Esophagus squamous epithelium (tissue), 5 donors: ENCODE results near the gene DNAJC17. TPM values are rescaled to one million over a fixed set of nuclear protein-coding genes. Genes with fewer than 3 reads are reported as not detected.

Experiments
- DNase-seq: peaks from one replicate; lab custom pipeline; 2025; lab: John Stamatoyannopoulos, UW
- H3K27ac ChIP-seq, 4 donors: fragments of 200-600 bp; sonication (generic); one replicate each; pipeline ENCODE4 v1.5.1; 2016 to 2019; ENCODE audit warnings: mild to moderate bottlenecking in 1 of 4
- H3K27me3 ChIP-seq, 4 donors: fragments of 200-600 bp; sonication (generic); 1 replicate in 3 of 4; 2 replicates in 1 of 4; pipeline versions ENCODE4 v1.5.1 to v1.6.0; 2017 to 2021; ENCODE audit warnings: antibody characterized with exemption in 1 of 4
- H3K36me3 ChIP-seq, 3 donors: fragments of 200-600 bp; sonication (generic); one replicate each; pipeline ENCODE4 v1.5.1; 2016 to 2019
- H3K4me1 ChIP-seq, 3 donors: fragments of 200-600 bp; sonication (generic); one replicate each; pipeline ENCODE4 v1.5.1; 2017 to 2019
- H3K4me3 ChIP-seq, 4 donors: fragments of 200-600 bp; sonication (generic); 1 replicate in 3 of 4; 2 replicates in 1 of 4; pipeline ENCODE4 v1.5.1; 2016 to 2019; ENCODE audit warnings: mild to moderate bottlenecking in 2 of 4, moderate library complexity in 1 of 4
- H3K9me3 ChIP-seq, 3 donors: fragments of 200-600 bp; sonication (generic); one replicate each; pipeline ENCODE4 v1.5.1; 2016 to 2019
- CTCF ChIP-seq, 6 experiments: fragments of 450-650 bp in 4 of 6; fragments of 200-600 bp in 2 of 6; sonication (generic) in 2 of 6; IDR thresholded peaks; one replicate each; pipeline ENCODE4 v1.5.1; 2016 to 2019; ENCODE audit warnings: antibody characterized with exemption in 6 of 6, mild to moderate bottlenecking in 4 of 6, moderate library complexity in 4 of 6
- POLR2A ChIP-seq, 4 donors: fragments of 450-650 bp; IDR thresholded peaks; one replicate each; pipeline ENCODE4 v1.6.1; 2017; ENCODE audit warnings: antibody characterized with exemption in 4 of 4, mild to moderate bottlenecking in 4 of 4, moderate library complexity in 3 of 4
- WGBS, 2 donors: methylation state at CpG; one replicate each; pipeline ENCODE4 v1.1.5; 2018; 5-methylcytosine and 5-hydroxymethylcytosine counted together
- intact Hi-C: fragments of 100-400 bp; cut with DNase I; formaldehyde crosslinking; loops from one replicate; pipeline ENCODE4 v1.15.0; 2022
- total RNA-seq, 4 donors: library from RNA; depleted of rRNA; stranded (reverse); fragments of >200 nt; gene quantifications; one replicate each; pipeline ENCODE4 v1.1.0, GENCODE V29; 2016
- donor health status: DM: yes; HTN: yes; CAD: no.

DNAJC17 gene
- total RNA-seq, 4 donors from 2014 or later = 13.9 to 24.0 (median 19.2) TPM

- no peak overlapping the region for H3K27ac ChIP-seq
Observed at GRCh38 chr15:40731034-40731433, 76.2 kb downstream of the DNAJC17 start.

GRCh38 chr15:40723919-40724318 is 83.4 kb downstream of the DNAJC17 start:
- no peak for TF ChIP-seq POLR2A (IDR thresholded peaks at IDR 0.05)
- no peak for TF ChIP-seq CTCF (IDR thresholded peaks at IDR 0.05)
- Histone ChIP-seq H3K4me1 (no peaks in the 10 kb centered on the region), H3K4me3 (no peak overlapping the region), H3K36me3 (no peaks in the 10 kb centered on the region), H3K27ac (no peak overlapping the region), H3K27me3 (no peaks in the 10 kb centered on the region), H3K9me3 (no peaks in the 10 kb centered on the region)
- DNase-seq = no peak
- WGBS, 2 donors = 42 to 43% methylated on average over 2 of the region's 2 CpGs
- intact Hi-C loops = no loop called here

More at GRCh38 chr15:40731034-40731433, 76.2 kb downstream of the DNAJC17 start:
- intact Hi-C loops = no loop called here
- Histone ChIP-seq H3K4me1 (no peaks in the 10 kb centered on the region), H3K4me3 (no peak overlapping the region), H3K36me3 (peaks cover 0 to 60% (median 22%) of the 10 kb centered on the region in 3 donors), H3K9me3 (no peaks in the 10 kb centered on the region), H3K27me3 (no peaks in the 10 kb centered on the region)
- no peak for DNase-seq
- TF ChIP-seq CTCF (IDR thresholded peaks at IDR 0.05) (no peak), POLR2A (IDR thresholded peaks at IDR 0.05) (no peak)
- 69 to 93% methylated on average over 3 of the region's 3 CpGs for WGBS, 2 donors

GRCh38 chr15:40722934-40723333 is 84.3 kb downstream of the DNAJC17 start:
- 91 to 94% methylated on average over 2 of the region's 2 CpGs for WGBS, 2 donors
- Histone ChIP-seq H3K27me3 (no peaks in the 10 kb centered on the region), H3K4me1 (no peaks in the 10 kb centered on the region), H3K27ac (no peak overlapping the region), H3K4me3 (no peak overlapping the region), H3K9me3 (no peaks in the 10 kb centered on the region), H3K36me3 (no peaks in the 10 kb centered on the region)
- intact Hi-C loops = no loop called here
- no peak for DNase-seq
- TF ChIP-seq CTCF (IDR thresholded peaks at IDR 0.05) (no peak), POLR2A (IDR thresholded peaks at IDR 0.05) (no peak)

GRCh38 chr15:40722354-40722753 is 84.9 kb downstream of the DNAJC17 start:
- H3K36me3 ChIP-seq = no peaks in the 10 kb centered on the region
- H3K27ac ChIP-seq = no peak overlapping the region
- no peaks in the 10 kb centered on the region for H3K4me1 ChIP-seq
- TF ChIP-seq POLR2A (IDR thresholded peaks at IDR 0.05) = no peak
- no peak for TF ChIP-seq CTCF (IDR thresholded peaks at IDR 0.05)
- intact Hi-C loops = no loop called here
- H3K4me3 ChIP-seq = no peak overlapping the region
- no peaks in the 10 kb centered on the region for H3K27me3 ChIP-seq
- no peak for DNase-seq
- 83 to 97% methylated on average over 4 of the region's 4 CpGs for WGBS, 2 donors
- no peaks in the 10 kb centered on the region for H3K9me3 ChIP-seq

- WGBS, 2 donors = 73 to 83% methylated on average over 1 of the region's 1 CpG
- intact Hi-C loops = no loop called here
- no peaks in the 10 kb centered on the region for H3K4me1 ChIP-seq
- DNase-seq = no peak
- no peak for TF ChIP-seq POLR2A (IDR thresholded peaks at IDR 0.05)
- TF ChIP-seq CTCF (IDR thresholded peaks at IDR 0.05) = no peak
- no peaks in the 10 kb centered on the region for H3K36me3 ChIP-seq
- H3K27ac ChIP-seq = no peak overlapping the region
- H3K27me3 ChIP-seq = no peaks in the 10 kb centered on the region
- H3K9me3 ChIP-seq = no peaks in the 10 kb centered on the region
- no peak overlapping the region for H3K4me3 ChIP-seq
Observed at GRCh38 chr15:40721701-40722100, 85.6 kb downstream of the DNAJC17 start.
